Stimulated activated CD8-positive, alpha-beta memory T cell treated with anti-CD3 and anti-CD28 coated beads, Interleukin-12 subunit alpha, Interleukin-12 subunit beta, amount 100 ng/mL, for 1 hour (primary cell): ENCODE results near the gene PEX19.

Experiments used
- DNase-seq: peaks from one replicate; pipeline ENCODE4 v3.0.0-alpha.2; 2020; ENCODE audit warnings: low read depth

PEX19 gene

GRCh38 chr1:160277330-160277729, 7.6 kb downstream of the PEX19 start:
- no peak for DNase-seq

- no peak for DNase-seq
These were observed 13.9 kb downstream of the PEX19 start for GRCh38 chr1:160271025-160271424.

- no peak for DNase-seq
These were observed 17.5 kb downstream of the PEX19 start for GRCh38 chr1:160267284-160267991.

- DNase-seq, result no peak
These were observed 20.1 kb downstream of the PEX19 start for GRCh38 chr1:160264795-160265307.

GRCh38 chr1:160261893-160262794, 22.8 kb downstream of the PEX19 start, which contains the start of gene DCAF8:
DCAF8 (minus strand) TSS chr1:160262549; CDS start chr1:160244008, 18,541 bp downstream.
- DNase-seq, result peak; percentile 98

- peak; percentile 56 for DNase-seq
These were observed 23.4 kb downstream of the PEX19 start for GRCh38 chr1:160261556-160261892.

GRCh38 chr1:160260406-160261382, 24.2 kb downstream of the PEX19 start:
- DNase-seq, result no peak

- DNase-seq, result no peak
These were observed 26.6 kb downstream of the PEX19 start for GRCh38 chr1:160258177-160258798.

- no peak for DNase-seq
These were observed 27.4 kb downstream of the PEX19 start for GRCh38 chr1:160257411-160258015.

GRCh38 chr1:160256396-160257046, 28.4 kb downstream of the PEX19 start:
- DNase-seq, result no peak

GRCh38 chr1:160255781-160256300, 29.1 kb downstream of the PEX19 start:
- DNase-seq, result no peak

- DNase-seq, result peak; percentile 39
These were observed 33.0 kb downstream of the PEX19 start for GRCh38 chr1:160251687-160252526.

- DNase-seq, result no peak
These were observed 33.9 kb downstream of the PEX19 start for GRCh38 chr1:160251011-160251410.

GRCh38 chr1:160247053-160247452, 37.9 kb downstream of the PEX19 start:
- no peak for DNase-seq

GRCh38 chr1:160245434-160245833, 39.5 kb downstream of the PEX19 start:
- DNase-seq, result no peak

- no peak for DNase-seq
These were observed 40.7 kb downstream of the PEX19 start for GRCh38 chr1:160244209-160244608.

- DNase-seq, result no peak
These were observed 41.2 kb downstream of the PEX19 start for GRCh38 chr1:160243767-160244166.

GRCh38 chr1:160239582-160240299, 45.2 kb downstream of the PEX19 start:
- no peak for DNase-seq

GRCh38 chr1:160238408-160238807, 46.5 kb downstream of the PEX19 start:
- no peak for DNase-seq
